Lung microvascular endothelial cell (primary cell): ENCODE measurements around the gene HOXC5. TPM values are rescaled to one million over a fixed set of nuclear protein-coding genes. Genes with fewer than 3 reads are reported as not detected.

ENCODE experiments used
- DNase-seq, 2 donors: peaks; one replicate each; pipeline versions ENCODE4 v3.0.0 to v3.0.0-alpha.2; 2010; ENCODE audit warnings: low read depth in 2 of 2
- total RNA-seq: library from RNA; depleted of rRNA; stranded (reverse); fragments of >200 nt; gene quantifications from 2 replicates; pipeline ENCODE4 v1.2.1, GENCODE V29; 2014

The HOXC5 gene
- total RNA-seq, 1 donor from 2014 or later: not detected

GRCh38 chr12:54019091-54019811, 13.6 kb upstream of the HOXC5 start:
- DNase-seq: no peak

GRCh38 chr12:54019924-54020590, 12.8 kb upstream of the HOXC5 start:
- no peak for DNase-seq

GRCh38 chr12:54020591-54021405, 12.1 kb upstream of the HOXC5 start:
- DNase-seq: no peak

- no peak for DNase-seq
Measured at GRCh38 chr12:54021432-54022013, 11.3 kb upstream of the HOXC5 start.

- no peak for DNase-seq
Measured at GRCh38 chr12:54022960-54023884, 9.6 kb upstream of the HOXC5 start.

GRCh38 chr12:54024127-54024526, 8.7 kb upstream of the HOXC5 start:
- DNase-seq: no peak

GRCh38 chr12:54024581-54025305, 8.1 kb upstream of the HOXC5 start:
- DNase-seq: no peak

GRCh38 chr12:54025499-54026405, 7.1 kb upstream of the HOXC5 start:
- no peak for DNase-seq

- no peak for DNase-seq
Measured at GRCh38 chr12:54026640-54027441, 6.0 kb upstream of the HOXC5 start.

GRCh38 chr12:54027442-54027786, 5.4 kb upstream of the HOXC5 start:
- no peak for DNase-seq

GRCh38 chr12:54028314-54029201, 4.3 kb upstream of the HOXC5 start, which contains the start of gene HOXC6:
Gene HOXC6 (plus strand): TSS chr12:54028440. CDS start chr12:54028522, 82 bp downstream.
- no peak for DNase-seq

- DNase-seq: no peak
Measured at GRCh38 chr12:54029529-54030441, 3.1 kb upstream of the HOXC5 start.

GRCh38 chr12:54030442-54030801, 2.4 kb upstream of the HOXC5 start:
- no peak for DNase-seq

GRCh38 chr12:54030889-54031471, 1.9 kb upstream of the HOXC5 start:
- DNase-seq: no peak

GRCh38 chr12:54031480-54031879, 1.4 kb upstream of the HOXC5 start:
- no peak for DNase-seq

GRCh38 chr12:54032086-54032619, 697 bp upstream of the HOXC5 start:
- no peak for DNase-seq
